HG02678 (cell line): Measurements from ENCODE around the gene MAP3K3.

Source experiments
- ATAC-seq: cut with Tn5 transposase; IDR thresholded peaks from one replicate; pipeline ENCODE4 v1.9.1; 2021; ENCODE audit warnings: mild to moderate bottlenecking, moderate library complexity; ENCODE audit not compliant: unreplicated experiment

The MAP3K3 gene

GRCh38 chr17:63621684-63622573 is at the start of gene MAP3K3:
Gene MAP3K3 (plus strand): TSS chr17:63622417. CDS start chr17:63622760, 343 bp downstream.
- ATAC-seq = peak; percentile 90

DNA sequence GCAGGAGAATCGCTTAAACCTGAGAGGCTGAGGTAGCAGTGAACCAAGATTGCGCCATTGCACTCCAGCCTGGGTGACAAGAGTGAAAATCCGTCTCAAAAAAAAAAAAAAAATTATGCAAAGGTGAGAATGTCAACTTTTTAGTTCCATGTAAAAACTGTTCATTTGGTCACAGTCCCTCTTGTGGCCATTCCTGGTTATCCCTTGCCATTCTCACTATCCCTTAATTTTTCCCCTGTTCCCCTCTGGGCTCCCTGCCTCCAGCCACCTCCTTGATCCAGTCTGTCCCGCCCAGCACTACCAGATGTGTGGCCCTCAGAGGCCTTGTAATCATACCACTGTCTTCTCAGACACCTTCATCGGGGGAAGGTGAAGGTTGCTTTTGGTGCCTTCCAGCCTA is 48.6 kb upstream of the MAP3K3 start:
- ATAC-seq = no peak

- ATAC-seq = no peak
Measured at GRCh38 chr17:63578027-63578768, 44.0 kb upstream of the MAP3K3 start.

GRCh38 chr17:63578769-63579111 is 43.5 kb upstream of the MAP3K3 start:
- no peak for ATAC-seq

DNA sequence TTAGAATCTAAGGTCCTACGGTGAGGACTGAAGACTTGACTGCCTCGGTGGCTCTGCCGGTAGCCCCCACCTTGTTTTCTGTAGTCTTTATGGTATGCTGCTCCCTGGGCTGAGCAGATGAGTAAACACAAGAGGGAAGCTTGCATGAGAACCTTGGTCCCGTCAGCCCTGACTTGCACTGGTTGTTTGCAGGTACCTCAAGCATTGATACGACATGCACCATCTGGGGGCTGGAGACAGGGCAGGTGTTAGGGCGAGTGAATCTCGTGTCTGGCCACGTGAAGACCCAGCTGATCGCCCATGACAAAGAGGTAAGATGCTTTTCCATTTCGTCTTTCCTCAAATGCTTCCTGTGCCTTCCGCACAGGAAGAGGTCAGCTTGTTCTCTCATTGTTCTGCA is 42.6 kb upstream of the MAP3K3 start:
- no peak for ATAC-seq

- ATAC-seq = no peak
Measured at GRCh38 chr17:63587770-63588169, 34.4 kb upstream of the MAP3K3 start.

DNA sequence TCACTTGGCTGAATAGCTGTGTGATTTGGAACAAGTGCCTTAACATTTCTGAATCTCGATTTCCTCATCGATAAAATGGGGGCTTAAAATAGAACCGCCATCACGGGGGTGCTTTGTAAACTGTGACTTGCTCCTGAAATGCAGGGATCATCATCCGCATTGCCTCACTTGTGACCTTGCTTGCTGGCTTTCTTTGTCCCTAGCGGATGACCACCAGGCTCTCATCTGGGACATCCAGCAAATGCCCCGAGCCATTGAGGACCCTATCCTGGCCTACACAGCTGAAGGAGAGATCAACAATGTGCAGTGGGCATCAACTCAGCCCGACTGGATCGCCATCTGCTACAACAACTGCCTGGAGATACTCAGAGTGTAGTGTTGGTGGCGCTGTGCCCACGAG is 33.4 kb upstream of the MAP3K3 start:
- no peak for ATAC-seq

- no peak for ATAC-seq
Measured at GRCh38 chr17:63589646-63590045, 32.6 kb upstream of the MAP3K3 start.

DNA sequence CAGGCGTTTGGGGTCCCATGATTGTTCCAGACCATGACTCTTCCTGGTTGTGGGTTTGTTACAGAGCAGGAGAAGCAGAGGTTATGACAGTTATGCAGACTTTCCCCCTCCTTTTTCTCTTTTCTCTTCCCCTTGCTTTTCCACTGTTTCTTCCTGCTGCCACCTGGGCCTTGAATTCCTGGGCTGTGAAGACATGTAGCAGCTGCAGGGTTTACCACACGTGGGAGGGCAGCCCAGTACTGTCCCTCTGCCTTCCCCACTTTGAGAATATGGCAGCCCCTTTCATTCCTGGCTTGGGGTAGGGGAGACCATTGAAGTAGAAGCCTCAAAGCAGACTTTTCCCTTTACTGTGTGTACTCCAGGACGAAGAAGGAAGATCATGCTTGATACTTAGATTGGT is 29.4 kb upstream of the MAP3K3 start:
- ATAC-seq = no peak

DNA sequence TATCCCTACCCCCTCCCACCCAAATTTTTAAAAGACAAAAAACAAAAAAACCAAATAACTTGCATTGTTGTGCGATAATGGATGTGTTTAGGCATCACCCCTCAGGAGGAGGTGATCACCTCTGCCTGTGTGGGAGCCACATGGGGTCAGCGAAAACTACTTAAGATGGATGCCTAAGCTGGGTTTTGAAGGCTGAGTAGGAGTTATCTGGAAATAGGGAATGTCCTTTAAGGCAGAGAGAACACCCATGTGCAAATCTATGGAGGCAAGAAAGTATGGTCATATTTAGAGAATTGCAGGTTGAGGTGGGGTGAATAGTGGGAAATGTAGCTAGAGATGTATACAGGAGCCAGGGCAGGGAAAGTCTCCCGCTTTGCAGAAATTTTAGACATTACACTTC is 27.1 kb upstream of the MAP3K3 start:
- no peak for ATAC-seq

- no peak for ATAC-seq
Measured at GRCh38 chr17:63596856-63597586, 25.2 kb upstream of the MAP3K3 start.

DNA sequence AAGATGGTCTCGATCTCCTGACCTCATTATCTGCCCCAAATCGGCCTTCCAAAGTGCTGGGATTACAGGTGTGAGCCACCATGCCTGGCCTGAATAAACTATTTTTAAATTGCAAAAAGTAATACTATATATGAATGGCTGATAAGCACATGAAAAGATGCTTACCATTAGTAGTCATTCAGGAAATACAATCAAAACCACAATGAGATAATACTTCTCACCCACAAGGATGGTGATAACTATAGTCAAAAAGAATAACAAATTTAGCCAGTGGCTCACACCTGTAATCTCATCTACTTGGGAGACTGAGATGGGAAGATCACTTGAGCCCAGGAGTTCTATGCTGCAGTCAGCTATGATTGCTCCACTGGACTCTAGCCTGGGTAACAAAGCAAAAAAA is 23.9 kb upstream of the MAP3K3 start:
- no peak for ATAC-seq

GRCh38 chr17:63600569-63601438 is 21.4 kb upstream of the MAP3K3 start, which contains the start of gene TACO1:
Gene TACO1 (plus strand): TSS chr17:63600895. CDS start chr17:63601084, 189 bp downstream.
- peak; percentile 94 for ATAC-seq

- ATAC-seq = no peak
Measured at GRCh38 chr17:63601439-63602371, 20.5 kb upstream of the MAP3K3 start.

GRCh38 chr17:63609816-63610573 is 12.2 kb upstream of the MAP3K3 start:
- no peak for ATAC-seq

GRCh38 chr17:63610854-63611253 is 11.4 kb upstream of the MAP3K3 start:
- no peak for ATAC-seq

- ATAC-seq = no peak
Measured at GRCh38 chr17:63611354-63611753, 10.9 kb upstream of the MAP3K3 start.

- ATAC-seq = no peak
Measured at GRCh38 chr17:63613663-63614062, 8.6 kb upstream of the MAP3K3 start.

DNA sequence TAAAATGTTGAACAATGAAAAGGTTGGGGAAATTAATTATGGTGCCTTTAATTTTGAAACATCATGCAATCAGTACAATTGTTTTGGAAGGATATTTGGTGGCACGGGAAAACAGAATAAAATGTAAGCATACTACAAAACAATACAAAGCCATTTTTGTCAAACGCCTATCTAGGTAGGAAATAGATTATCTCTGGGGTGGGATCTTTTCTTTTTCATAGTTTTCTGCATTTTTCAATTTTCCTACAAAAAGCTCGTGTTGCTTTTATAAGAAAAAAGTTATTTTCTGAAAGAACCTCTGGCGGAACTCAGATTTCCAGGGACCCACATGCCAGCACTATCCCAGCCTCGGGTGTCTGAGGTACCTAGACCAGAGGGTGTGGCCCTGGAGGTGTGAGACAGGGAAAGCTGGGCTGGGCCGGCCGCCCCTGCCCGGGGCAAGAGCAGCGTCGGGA is 961 bp upstream of the MAP3K3 start:
- no peak for ATAC-seq
